Measurements from ENCODE around the gene ZNF212.

GRCh38 chr7:149198161-149198816, 41.2 kb upstream of the ZNF212 start:
- TF ChIP-seq, protein P1, sequence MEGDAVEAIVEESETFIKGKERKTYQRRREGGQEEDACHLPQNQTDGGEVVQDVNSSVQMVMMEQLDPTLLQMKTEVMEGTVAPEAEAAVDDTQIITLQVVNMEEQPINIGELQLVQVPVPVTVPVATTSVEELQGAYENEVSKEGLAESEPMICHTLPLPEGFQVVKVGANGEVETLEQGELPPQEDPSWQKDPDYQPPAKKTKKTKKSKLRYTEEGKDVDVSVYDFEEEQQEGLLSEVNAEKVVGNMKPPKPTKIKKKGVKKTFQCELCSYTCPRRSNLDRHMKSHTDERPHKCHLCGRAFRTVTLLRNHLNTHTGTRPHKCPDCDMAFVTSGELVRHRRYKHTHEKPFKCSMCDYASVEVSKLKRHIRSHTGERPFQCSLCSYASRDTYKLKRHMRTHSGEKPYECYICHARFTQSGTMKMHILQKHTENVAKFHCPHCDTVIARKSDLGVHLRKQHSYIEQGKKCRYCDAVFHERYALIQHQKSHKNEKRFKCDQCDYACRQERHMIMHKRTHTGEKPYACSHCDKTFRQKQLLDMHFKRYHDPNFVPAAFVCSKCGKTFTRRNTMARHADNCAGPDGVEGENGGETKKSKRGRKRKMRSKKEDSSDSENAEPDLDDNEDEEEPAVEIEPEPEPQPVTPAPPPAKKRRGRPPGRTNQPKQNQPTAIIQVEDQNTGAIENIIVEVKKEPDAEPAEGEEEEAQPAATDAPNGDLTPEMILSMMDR (IDR thresholded peaks at IDR 0.05), result no peak
- TF ChIP-seq POLR2AphosphoS5 (IDR thresholded peaks at IDR 0.05) (no peak), POLR2A (IDR thresholded peaks at IDR 0.05) (no peak)

All from breast epithelium (tissue), 3 donors.